BE2C (cell line): Measurements from ENCODE around the gene MBD3L2.

Experiments
- DNase-seq: peaks from one replicate; pipeline ENCODE4 v3.0.0-alpha.2; 2020
- H3K27me3 ChIP-seq: fragments of 250-450 bp; sonication (Bioruptor Pico); 2 replicates; pipeline ENCODE4 v1.5.1; 2020; ENCODE audit warnings: mild to moderate bottlenecking
- H3K36me3 ChIP-seq: fragments of 250-450 bp; sonication (Bioruptor Pico); 2 replicates; pipeline ENCODE4 v1.5.1; 2020; ENCODE audit warnings: mild to moderate bottlenecking
- H3K4me1 ChIP-seq: fragments of 250-450 bp; sonication (Bioruptor Pico); 2 replicates; pipeline ENCODE4 v1.5.1; 2020
- H3K4me3 ChIP-seq: 2 replicates; pipeline ENCODE4 v1.5.1; 2011; ENCODE audit warnings: low read depth, low read length
- H3K9me3 ChIP-seq: fragments of 250-450 bp; sonication (Bioruptor Pico); 2 replicates; pipeline ENCODE4 v1.5.1; 2020
- CTCF ChIP-seq: IDR thresholded peaks from 2 replicates; pipeline ENCODE4 v1.5.1; 2012; ENCODE audit warnings: mild to moderate bottlenecking, low read depth, low read length

The MBD3L2 gene

GRCh38 chr19:7076151-7076550, 27.0 kb downstream of the MBD3L2 start:
- Histone ChIP-seq H3K4me3 (no peak overlapping the region), H3K9me3 (peaks cover 3% of the 10 kb centered on the region; the same call in 1 of the 2 replicates), H3K4me1 (no peaks in the 10 kb centered on the region), H3K36me3 (peaks cover 69% of the 10 kb centered on the region), H3K27me3 (no peaks in the 10 kb centered on the region)
- no peak for DNase-seq
- TF ChIP-seq CTCF, result no peak

GRCh38 chr19:7078008-7078407, 28.9 kb downstream of the MBD3L2 start:
- no peak for TF ChIP-seq CTCF
- peaks cover 80% of the 10 kb centered on the region for H3K36me3 ChIP-seq

GRCh38 chr19:7083076-7083956, 34.2 kb downstream of the MBD3L2 start:
- peaks cover 62% of the 10 kb centered on the region for H3K36me3 ChIP-seq
- no peak overlapping the region for H3K4me3 ChIP-seq
- peaks cover 17% of the 10 kb centered on the region for H3K9me3 ChIP-seq
- H3K4me1 ChIP-seq, result no peaks in the 10 kb centered on the region
- H3K27me3 ChIP-seq, result no peaks in the 10 kb centered on the region
- TF ChIP-seq CTCF, result no peak
- no peak for DNase-seq

More at GRCh38 chr19:7078008-7078407, 28.9 kb downstream of the MBD3L2 start:
- DNase-seq, result no peak
- no peak overlapping the region for H3K4me3 ChIP-seq
- H3K27me3 ChIP-seq, result no peaks in the 10 kb centered on the region
- H3K9me3 ChIP-seq, result peaks cover 6% of the 10 kb centered on the region
- H3K4me1 ChIP-seq, result no peaks in the 10 kb centered on the region

- no peaks in the 10 kb centered on the region for H3K27me3 ChIP-seq
- peaks cover 9% of the 10 kb centered on the region for H3K36me3 ChIP-seq
- peaks cover 1% of the 10 kb centered on the region; the same call in 1 of the 2 replicates for H3K9me3 ChIP-seq
- no peak for DNase-seq
- H3K4me1 ChIP-seq, result no peaks in the 10 kb centered on the region
- no peak for TF ChIP-seq CTCF
- H3K4me3 ChIP-seq, result no peak overlapping the region
These were observed 39.9 kb downstream of the MBD3L2 start for GRCh38 chr19:7088999-7089398.

- Histone ChIP-seq H3K36me3 (no peaks in the 10 kb centered on the region), H3K4me1 (no peaks in the 10 kb centered on the region), H3K27me3 (no peaks in the 10 kb centered on the region), H3K9me3 (no peaks in the 10 kb centered on the region), H3K4me3 (peak overlapping the region; percentile 68)
- DNase-seq, result no peak
- TF ChIP-seq CTCF, result no peak
These were observed 49.0 kb downstream of the MBD3L2 start for GRCh38 chr19:7098096-7098495.
